Endothelial cell (in vitro differentiated cells): ENCODE results near the gene TMEM186. TPM values are rescaled to one million over a fixed set of nuclear protein-coding genes. Genes with fewer than 3 reads are reported as not detected.
"Not testable (repeated sequence)": the region's sequence is repeated elsewhere in the genome, so short reads cannot be mapped to it uniquely, and the experiment has no call there.

Source experiments
- DNase-seq: peaks from one replicate; pipeline ENCODE4 v3.0.0; 2021; ENCODE audit warnings: low spot score
- H3K27ac Mint-ChIP-seq: one replicate; pipeline ENCODE4 v1.8.0; 2021; ENCODE audit warnings: mixed read lengths, inconsistent platforms; ENCODE audit not compliant: unreplicated experiment
- H3K27me3 Mint-ChIP-seq: one replicate; pipeline ENCODE4 v1.8.0; 2021; ENCODE audit warnings: mild to moderate bottlenecking, moderate library complexity, mixed read lengths, inconsistent platforms; ENCODE audit not compliant: unreplicated experiment
- H3K36me3 Mint-ChIP-seq: one replicate; pipeline ENCODE4 v1.8.0; 2021; ENCODE audit warnings: mild to moderate bottlenecking, low read depth, mixed read lengths, inconsistent platforms; ENCODE audit not compliant: unreplicated experiment
- H3K4me1 Mint-ChIP-seq: one replicate; pipeline ENCODE4 v1.8.0; 2021; ENCODE audit warnings: mild to moderate bottlenecking, mixed read lengths, inconsistent platforms; ENCODE audit not compliant: unreplicated experiment
- H3K4me3 Mint-ChIP-seq: one replicate; pipeline ENCODE4 v1.8.0; 2021; ENCODE audit warnings: mild to moderate bottlenecking, mixed read lengths, inconsistent platforms; ENCODE audit not compliant: unreplicated experiment
- H3K9me3 Mint-ChIP-seq: one replicate; pipeline ENCODE4 v1.8.0; 2021; ENCODE audit warnings: mixed read lengths, inconsistent platforms; ENCODE audit not compliant: unreplicated experiment
- CTCF ChIP-seq: fragments of 200-600 bp; sonication (generic); IDR thresholded peaks from one replicate; pipeline ENCODE4 v1.5.0; 2021; ENCODE audit warnings: antibody characterized with exemption; ENCODE audit not compliant: unreplicated experiment
- total RNA-seq: library from RNA; stranded (reverse); fragmentation: NEBNext Ultra II Directional; extraction: Animal tissue kit (Norgen Biotek cat#: 25700); gene quantifications from one replicate; pipeline ENCODE4 v1.2.1, GENCODE V29; 2021; ENCODE audit not compliant: unreplicated experiment

TMEM186 gene
- total RNA-seq, 1 donor from 2014 or later, result 8.1 TPM

GRCh38 chr16:8808009-8808408 lies 10.6 kb upstream of the TMEM186 start:
- TF ChIP-seq CTCF, result no peak
- DNase-seq, result no peak
- Mint-ChIP-seq H3K4me3 (no peak overlapping the region), H3K36me3 (peaks cover 20% of the 10 kb centered on the region), H3K9me3 (no peaks in the 10 kb centered on the region), H3K27ac (no peak overlapping the region), H3K27me3 (no peaks in the 10 kb centered on the region), H3K4me1 (no peaks in the 10 kb centered on the region)

GRCh38 chr16:8807189-8807588 lies 9.8 kb upstream of the TMEM186 start:
- DNase-seq, result no peak
- H3K27me3 Mint-ChIP-seq, result no peaks in the 10 kb centered on the region
- no peak for TF ChIP-seq CTCF
- no peaks in the 10 kb centered on the region for H3K9me3 Mint-ChIP-seq
- H3K4me3 Mint-ChIP-seq, result no peak overlapping the region
- peaks cover 20% of the 10 kb centered on the region for H3K36me3 Mint-ChIP-seq
- H3K4me1 Mint-ChIP-seq, result no peaks in the 10 kb centered on the region
- no peak overlapping the region for H3K27ac Mint-ChIP-seq

GRCh38 chr16:8806272-8806983 lies 9.0 kb upstream of the TMEM186 start:
- DNase-seq, result no peak
- H3K4me1 Mint-ChIP-seq, result no peaks in the 10 kb centered on the region
- H3K27me3 Mint-ChIP-seq, result no peaks in the 10 kb centered on the region
- H3K9me3 Mint-ChIP-seq, result no peaks in the 10 kb centered on the region
- no peak overlapping the region for H3K4me3 Mint-ChIP-seq
- TF ChIP-seq CTCF, result no peak
- no peak overlapping the region for H3K27ac Mint-ChIP-seq
- peaks cover 20% of the 10 kb centered on the region for H3K36me3 Mint-ChIP-seq

- H3K9me3 Mint-ChIP-seq, result no peaks in the 10 kb centered on the region
- no peaks in the 10 kb centered on the region for H3K27me3 Mint-ChIP-seq
- DNase-seq, result no peak
- no peak overlapping the region for H3K27ac Mint-ChIP-seq
- no peak overlapping the region for H3K4me3 Mint-ChIP-seq
- TF ChIP-seq CTCF, result no peak
- peaks cover under 1% of the 10 kb centered on the region for H3K4me1 Mint-ChIP-seq
- H3K36me3 Mint-ChIP-seq, result peaks cover 20% of the 10 kb centered on the region
These were observed 6.9 kb upstream of the TMEM186 start for GRCh38 chr16:8804313-8804712.

GRCh38 chr16:8803733-8804132 lies 6.3 kb upstream of the TMEM186 start:
- not testable (repeated sequence) for H3K9me3 Mint-ChIP-seq, H3K27ac Mint-ChIP-seq, H3K27me3 Mint-ChIP-seq, DNase-seq, H3K4me3 Mint-ChIP-seq, H3K4me1 Mint-ChIP-seq
- peaks cover 20% of the 10 kb centered on the region for H3K36me3 Mint-ChIP-seq
